Loucy (cell line): ENCODE results near the gene STK25.

Experiments used
- H2AFZ ChIP-seq: fragments of 200-600 bp; sonication (generic); 2 replicates; pipeline ENCODE4 v1.6.0; 2016; ENCODE audit warnings: antibody characterized with exemption, mild to moderate bottlenecking, low read length, moderate library complexity
- H3F3A ChIP-seq: fragments of 200-600 bp; 2 replicates; pipeline ENCODE4 v1.6.0; 2016; ENCODE audit warnings: antibody characterized with exemption, low read depth, mild to moderate bottlenecking
- H3K27me3 ChIP-seq: fragments of 200-600 bp; sonication (generic); 2 replicates; pipeline ENCODE4 v1.6.1; 2014; ENCODE audit warnings: low read length, mild to moderate bottlenecking; ENCODE audit not compliant: insufficient read depth, poor library complexity, severe bottlenecking
- H3K36me3 ChIP-seq: fragments of 200-600 bp; sonication (generic); 2 replicates; pipeline ENCODE4 v1.6.1; 2016; ENCODE audit warnings: low read length; ENCODE audit not compliant: insufficient read depth
- H3K4me1 ChIP-seq: fragments of 200-600 bp; sonication (generic); 2 replicates; pipeline ENCODE4 v1.5.1; 2014; ENCODE audit warnings: low read length, mild to moderate bottlenecking; ENCODE audit not compliant: insufficient read depth, poor library complexity, severe bottlenecking
- H3K4me2 ChIP-seq: fragments of 200-600 bp; sonication (generic); 2 replicates; pipeline ENCODE4 v1.6.0; 2014; ENCODE audit warnings: antibody characterized with exemption, low read length, low read depth, mild to moderate bottlenecking; ENCODE audit not compliant: poor library complexity, severe bottlenecking
- H3K4me3 ChIP-seq: fragments of 200-600 bp; sonication (generic); 2 replicates; pipeline ENCODE4 v1.5.1; 2014; ENCODE audit warnings: low read length, mild to moderate bottlenecking, mixed read lengths; ENCODE audit not compliant: poor library complexity, severe bottlenecking
- H3K79me2 ChIP-seq: fragments of 200-600 bp; sonication (generic); 2 replicates; pipeline ENCODE4 v1.6.1; 2014; ENCODE audit warnings: low read length; ENCODE audit not compliant: insufficient read depth
- H3K9ac ChIP-seq: fragments of 200-600 bp; sonication (generic); 2 replicates; pipeline ENCODE4 v1.6.0; 2014; ENCODE audit warnings: mild to moderate bottlenecking, low read depth, low read length, moderate library complexity; ENCODE audit not compliant: poor library complexity, severe bottlenecking
- H3K9me2 ChIP-seq: fragments of 200-600 bp; sonication (generic); replicated peaks from 2 replicates; pipeline ENCODE4 v1.6.1; 2016; ENCODE audit warnings: low read depth, low read length, mixed read lengths
- H3K9me3 ChIP-seq: fragments of 200-600 bp; sonication (generic); 2 replicates; pipeline ENCODE4 v1.6.1; 2014; ENCODE audit warnings: mild to moderate bottlenecking, antibody characterized with exemption, low read length, low read depth; ENCODE audit not compliant: insufficient read depth
- H4K20me1 ChIP-seq: fragments of 200-600 bp; sonication (generic); 2 replicates; pipeline ENCODE4 v1.6.0; 2014; ENCODE audit warnings: antibody characterized with exemption, low read length, mild to moderate bottlenecking; ENCODE audit not compliant: insufficient read depth, poor library complexity, severe bottlenecking
- CTCF ChIP-seq: fragments of 200-600 bp; sonication (generic); conservative IDR thresholded peaks from 2 replicates; pipeline ENCODE4 v1.5.1; 2014; ENCODE audit warnings: mild to moderate bottlenecking, antibody characterized with exemption, low read length
- EZH2phosphoT487 ChIP-seq: fragments of 200-600 bp; IDR thresholded peaks from 2 replicates; pipeline ENCODE4 v1.6.1; 2018; ENCODE audit warnings: antibody characterized with exemption, mild to moderate bottlenecking, moderate library complexity, borderline replicate concordance

Gene STK25

GRCh38 chr2:241516520-241516965 is 8.2 kb upstream of the STK25 start:
- H3K4me3 ChIP-seq = no peak overlapping the region
- 0 out of 2 replicates have a peak, but pooled peaks cover 3% of the 10 kb centered on the region for H3F3A ChIP-seq
- no peak overlapping the region for H3K9ac ChIP-seq
- H3K4me1 ChIP-seq = no peaks in the 10 kb centered on the region
- no peaks in the 10 kb centered on the region for H4K20me1 ChIP-seq
- no peak for TF ChIP-seq EZH2phosphoT487
- no peaks in the 10 kb centered on the region for H3K79me2 ChIP-seq
- no peak overlapping the region for H2AFZ ChIP-seq
- H3K9me3 ChIP-seq = no peaks in the 10 kb centered on the region
- H3K36me3 ChIP-seq = no peaks in the 10 kb centered on the region
- no peaks in the 10 kb centered on the region for H3K27me3 ChIP-seq
- H3K4me2 ChIP-seq = no peak overlapping the region
- H3K9me2 ChIP-seq = no peaks in the 10 kb centered on the region

GRCh38 chr2:241514986-241515737 is 6.8 kb upstream of the STK25 start:
- TF ChIP-seq EZH2phosphoT487 (no peak), CTCF (no peak)
- Histone ChIP-seq H3F3A (0 out of 2 replicates have a peak, but pooled peaks cover 3% of the 10 kb centered on the region), H3K4me3 (no peak overlapping the region), H3K9me3 (no peaks in the 10 kb centered on the region), H3K27me3 (no peaks in the 10 kb centered on the region), H3K4me2 (no peak overlapping the region), H4K20me1 (no peaks in the 10 kb centered on the region), H3K36me3 (no peaks in the 10 kb centered on the region), H3K9ac (no peak overlapping the region), H2AFZ (peak overlapping the region; percentile 82), H3K4me1 (no peaks in the 10 kb centered on the region), H3K79me2 (no peaks in the 10 kb centered on the region), H3K9me2 (no peaks in the 10 kb centered on the region)

- Histone ChIP-seq H2AFZ (peak overlapping the region; percentile 82), H3K4me1 (no peaks in the 10 kb centered on the region), H3K36me3 (no peaks in the 10 kb centered on the region), H3K4me2 (no peak overlapping the region), H4K20me1 (no peaks in the 10 kb centered on the region), H3K9me3 (no peaks in the 10 kb centered on the region), H3K9ac (no peak overlapping the region), H3K27me3 (no peaks in the 10 kb centered on the region), H3K9me2 (no peaks in the 10 kb centered on the region), H3K79me2 (no peaks in the 10 kb centered on the region), H3K4me3 (no peak overlapping the region), H3F3A (0 out of 2 replicates have a peak, but pooled peaks cover 3% of the 10 kb centered on the region)
- TF ChIP-seq EZH2phosphoT487 (no peak), CTCF (no peak)
Measured at GRCh38 chr2:241514553-241514952, 6.2 kb upstream of the STK25 start.
